ENCODE results near the gene PLEKHB2. TPM values are rescaled to one million over a fixed set of nuclear protein-coding genes. Genes with fewer than 3 reads are reported as not detected.
"Not testable (repeated sequence)": the region's sequence is repeated elsewhere in the genome, so short reads cannot be mapped to it uniquely, and the experiment has no call there.

The PLEKHB2 gene
- total and polyA plus RNA-seq, 8 donors: 7.8 to 28.3 (median 18.4) TPM

DNA sequence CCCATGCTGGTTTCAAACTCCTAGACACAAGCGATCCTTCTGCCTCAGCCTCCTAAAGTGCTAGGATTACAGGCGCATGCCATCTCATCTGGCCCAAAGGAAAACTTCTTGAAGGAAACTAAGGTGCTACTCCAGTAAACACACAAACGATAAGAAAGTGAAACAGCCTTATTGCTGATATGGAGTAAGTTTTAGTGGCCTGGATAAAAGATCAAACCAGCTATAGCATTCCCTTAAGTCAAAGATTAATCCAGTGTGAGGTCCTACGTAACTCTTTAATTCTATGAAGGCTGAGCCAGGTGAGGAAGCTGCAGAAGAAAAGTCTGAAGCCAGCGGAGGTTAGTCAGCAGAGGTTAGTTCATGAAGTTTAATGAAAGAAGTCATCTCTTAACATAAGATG, 63.4 kb downstream of the PLEKHB2 start:
- Histone ChIP-seq H3K9me3 (no peaks in the 10 kb centered on the region), H3K4me3 (no peak overlapping the region), H3K4me1 (no peaks in the 10 kb centered on the region), H3K27me3 (no peaks in the 10 kb centered on the region), H3K27ac (no peak overlapping the region), H3K36me3 (no peaks in the 10 kb centered on the region)
- intact Hi-C loops (cut with DNase I): no loop called here
- ATAC-seq: no peak
- TF ChIP-seq, protein P1, sequence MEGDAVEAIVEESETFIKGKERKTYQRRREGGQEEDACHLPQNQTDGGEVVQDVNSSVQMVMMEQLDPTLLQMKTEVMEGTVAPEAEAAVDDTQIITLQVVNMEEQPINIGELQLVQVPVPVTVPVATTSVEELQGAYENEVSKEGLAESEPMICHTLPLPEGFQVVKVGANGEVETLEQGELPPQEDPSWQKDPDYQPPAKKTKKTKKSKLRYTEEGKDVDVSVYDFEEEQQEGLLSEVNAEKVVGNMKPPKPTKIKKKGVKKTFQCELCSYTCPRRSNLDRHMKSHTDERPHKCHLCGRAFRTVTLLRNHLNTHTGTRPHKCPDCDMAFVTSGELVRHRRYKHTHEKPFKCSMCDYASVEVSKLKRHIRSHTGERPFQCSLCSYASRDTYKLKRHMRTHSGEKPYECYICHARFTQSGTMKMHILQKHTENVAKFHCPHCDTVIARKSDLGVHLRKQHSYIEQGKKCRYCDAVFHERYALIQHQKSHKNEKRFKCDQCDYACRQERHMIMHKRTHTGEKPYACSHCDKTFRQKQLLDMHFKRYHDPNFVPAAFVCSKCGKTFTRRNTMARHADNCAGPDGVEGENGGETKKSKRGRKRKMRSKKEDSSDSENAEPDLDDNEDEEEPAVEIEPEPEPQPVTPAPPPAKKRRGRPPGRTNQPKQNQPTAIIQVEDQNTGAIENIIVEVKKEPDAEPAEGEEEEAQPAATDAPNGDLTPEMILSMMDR (IDR thresholded peaks at IDR 0.05): no peak
- FAIRE-seq: no peak
- DNase-seq: no peak
- WGBS, 2 donors: 69% methylated on average over 5 of the region's 5 CpGs

DNA sequence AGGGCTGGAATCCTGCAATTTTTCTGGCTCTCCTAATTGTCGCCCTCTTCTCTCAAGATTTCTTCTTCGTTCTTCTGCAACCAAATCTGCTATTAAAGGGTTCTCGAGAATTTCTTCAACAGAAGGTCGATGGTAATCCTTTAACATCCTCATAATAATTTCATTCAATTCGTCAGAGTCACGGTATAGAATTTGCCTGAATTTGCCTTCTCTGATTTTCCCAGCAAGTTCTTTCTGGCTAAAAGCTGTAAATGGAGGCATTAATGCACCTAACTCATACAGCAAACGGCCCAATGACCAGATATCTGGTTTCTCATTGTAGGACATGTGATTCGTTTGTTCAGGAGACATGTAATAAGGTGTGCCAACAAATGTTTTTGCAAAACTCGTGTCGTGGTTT, 72.9 kb downstream of the PLEKHB2 start:
- H3K4me3 ChIP-seq; H3K36me3 ChIP-seq; DNase-seq; H3K27me3 ChIP-seq; FAIRE-seq; H3K27ac ChIP-seq; ATAC-seq; H3K4me1 ChIP-seq; intact Hi-C loops (cut with DNase I); H3K9me3 ChIP-seq: not testable (repeated sequence)
- 51 to 63% methylated on average over 10 of the region's 10 CpGs for WGBS, 2 donors

DNA sequence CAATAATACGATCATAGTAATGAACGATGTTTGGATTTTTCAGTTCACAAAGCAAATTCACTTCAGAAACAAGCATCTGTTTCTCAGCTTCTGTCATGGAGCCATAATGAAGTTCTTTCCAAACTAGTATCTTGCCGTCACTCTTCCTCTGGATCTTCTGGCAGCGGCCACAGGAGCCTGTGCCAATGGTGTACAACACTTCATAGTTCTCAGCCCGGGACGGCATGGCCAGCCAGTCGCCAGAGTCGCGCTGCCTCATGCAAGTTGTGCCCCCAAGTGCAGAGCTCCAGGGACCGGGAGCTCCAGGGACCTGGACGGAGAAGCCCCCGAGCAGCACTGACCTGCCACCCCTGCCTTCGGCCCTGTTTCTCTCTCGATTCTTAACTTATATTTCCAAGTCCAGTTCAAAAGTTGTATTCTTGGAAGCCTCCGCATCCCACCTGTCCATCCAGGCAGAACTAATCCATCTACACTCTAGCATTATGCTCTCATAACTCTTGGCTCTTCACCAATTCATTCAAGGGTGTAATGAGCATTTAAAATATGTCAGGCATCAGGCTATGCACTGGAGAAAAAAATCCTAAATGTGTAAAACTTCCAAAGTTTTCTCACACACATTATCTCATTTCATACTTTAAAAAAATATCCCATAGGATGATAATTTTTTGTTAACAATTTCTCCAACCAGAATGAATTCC, 73.7 kb downstream of the PLEKHB2 start:
- WGBS, 2 donors: 71 to 80% methylated on average over 15 of the region's 15 CpGs
- FAIRE-seq, DNase-seq: not testable (repeated sequence)

DNA sequence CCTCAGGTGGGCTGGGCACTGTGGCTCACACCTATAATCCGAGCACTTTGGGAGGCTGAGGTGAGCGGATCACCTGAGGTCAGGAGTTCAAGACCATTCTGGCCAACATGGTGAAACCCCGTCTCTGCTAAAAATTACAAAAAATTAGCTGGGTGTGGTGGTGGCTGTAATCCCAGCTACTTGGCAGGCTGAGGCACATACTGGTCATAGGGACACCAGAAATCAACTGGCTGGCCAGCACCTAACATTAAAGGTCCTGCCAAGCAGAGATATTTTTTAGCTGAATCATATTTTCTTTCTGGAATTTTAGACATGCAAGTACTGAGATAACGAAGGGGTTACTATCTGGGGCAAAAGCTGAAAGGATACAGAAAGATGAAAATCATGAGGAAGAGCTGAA, 76.3 kb downstream of the PLEKHB2 start:
- H3K36me3 ChIP-seq; H3K9me3 ChIP-seq; H3K4me1 ChIP-seq; FAIRE-seq; H3K4me3 ChIP-seq; ATAC-seq; H3K27me3 ChIP-seq; H3K27ac ChIP-seq; intact Hi-C loops (cut with DNase I); DNase-seq: not testable (repeated sequence)
- 66 to 67% methylated on average over 4 of the region's 4 CpGs for WGBS, 2 donors

More for the DNA sequence above, 73.7 kb downstream of the PLEKHB2 start:
- H3K9me3 ChIP-seq; ATAC-seq; H3K36me3 ChIP-seq; H3K4me1 ChIP-seq; intact Hi-C loops (cut with DNase I); H3K27ac ChIP-seq; H3K27me3 ChIP-seq; H3K4me3 ChIP-seq: not testable (repeated sequence)

DNA sequence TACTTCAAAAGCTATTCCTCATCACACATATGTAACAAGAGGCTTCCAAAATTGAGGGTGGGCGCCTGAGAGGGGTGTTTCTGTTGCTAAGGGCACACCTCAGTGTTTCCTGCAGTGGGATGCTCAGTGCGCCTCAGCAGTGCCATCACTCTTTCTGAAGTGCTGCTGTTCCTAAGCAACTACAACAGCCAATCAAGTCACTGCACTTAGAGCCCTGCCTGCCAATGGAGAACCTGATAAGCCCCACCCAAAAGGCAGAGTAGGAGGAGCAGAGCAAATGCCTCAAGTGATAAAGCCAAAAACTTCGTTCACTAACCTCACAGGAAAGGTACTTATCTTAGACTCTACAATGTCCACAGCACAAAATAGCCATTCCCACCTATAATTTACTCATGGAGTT, 88.3 kb downstream of the PLEKHB2 start:
- H3K4me3 ChIP-seq; H3K4me1 ChIP-seq; H3K27ac ChIP-seq; FAIRE-seq; ATAC-seq; DNase-seq; H3K36me3 ChIP-seq; H3K9me3 ChIP-seq; H3K27me3 ChIP-seq; intact Hi-C loops (cut with DNase I): not testable (repeated sequence)
- WGBS, 2 donors: 20% methylated on average over 3 of the region's 3 CpGs

DNA sequence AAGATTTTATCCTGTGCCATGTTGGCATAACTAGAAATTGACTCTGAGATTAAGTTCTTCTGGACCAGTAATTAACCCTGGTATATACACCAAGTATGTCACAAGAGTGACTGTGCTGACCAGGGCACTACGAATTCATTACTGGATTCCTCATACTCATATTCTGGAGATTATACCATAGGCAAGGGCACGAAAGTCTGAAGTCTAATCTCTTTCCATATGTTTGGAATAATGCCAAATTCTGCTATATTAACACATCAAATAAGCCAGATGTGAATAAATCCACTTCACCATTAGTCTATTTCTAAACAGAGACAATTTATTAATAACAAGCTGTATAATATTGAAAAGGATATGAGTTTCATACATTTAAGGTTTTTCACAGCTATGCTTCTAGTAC, 91.0 kb downstream of the PLEKHB2 start:
- 57 to 62% methylated on average over 2 of the region's 2 CpGs for WGBS, 2 donors
- FAIRE-seq; intact Hi-C loops (cut with DNase I); H3K27ac ChIP-seq; H3K36me3 ChIP-seq; H3K4me3 ChIP-seq; H3K4me1 ChIP-seq; DNase-seq; H3K9me3 ChIP-seq; ATAC-seq; H3K27me3 ChIP-seq: not testable (repeated sequence)

Other genes starting within 250 kb of the PLEKHB2 start
- 10 to 100 TPM; 26.2 to 37.2 (median 35.6) TPM for gene FAM168B, start 11.9 kb upstream of the PLEKHB2 start, total RNA-seq
- 10 to 100 TPM; 11.0 to 17.1 TPM for gene FAM168B, start 11.9 kb upstream of the PLEKHB2 start, polyA plus RNA-seq
- gene POTEE, start 104.2 kb downstream of the PLEKHB2 start, total RNA-seq: under 1 TPM in 2 of 6 donors, not detected in 4; 0.03 to 0.04 TPM
- gene POTEE, start 104.2 kb downstream of the PLEKHB2 start, polyA plus RNA-seq: under 1 TPM in 1 of 2 donors, not detected in 1; 0.02 TPM

Data from pancreas (tissue), 10 donors.